Mesodermal cell (in vitro differentiated cells): ENCODE measurements around the gene CNOT1.

ENCODE experiments used
- H3K27ac ChIP-seq: 2 replicates; pipeline ENCODE4 v1.7.0; 2013; ENCODE audit warnings: mild to moderate bottlenecking, low read depth, low read length, moderate library complexity; ENCODE audit not compliant: severe bottlenecking
- H3K36me3 ChIP-seq: 2 replicates; pipeline ENCODE4 v1.7.1; 2013; ENCODE audit warnings: mild to moderate bottlenecking, low read length, moderate library complexity; ENCODE audit not compliant: control insufficient read depth, insufficient read depth
- H3K4me1 ChIP-seq: one replicate; pipeline ENCODE4 v1.7.1; 2013; ENCODE audit warnings: mild to moderate bottlenecking, low read length; ENCODE audit not compliant: insufficient read depth, control insufficient read depth, poor library complexity, severe bottlenecking
- H3K4me3 ChIP-seq: 2 replicates; pipeline ENCODE4 v1.7.0; 2013; ENCODE audit warnings: low read length, control low read depth, mild to moderate bottlenecking; ENCODE audit not compliant: insufficient read depth, poor library complexity, severe bottlenecking; ENCODE audit errors: extremely low read depth
- H3K9me3 ChIP-seq: 2 replicates; pipeline ENCODE4 v1.7.1; 2013; ENCODE audit warnings: mild to moderate bottlenecking, low read length, moderate library complexity; ENCODE audit not compliant: control insufficient read depth
- WGBS, 2 experiments: methylation state at CpG; one replicate each; pipeline ENCODE4 v1.1.5; 2013; ENCODE audit warnings: missing lambda C conversion rate in 2 of 2; ENCODE audit not compliant: insufficient coverage in 2 of 2; 5-methylcytosine and 5-hydroxymethylcytosine counted together

CNOT1 gene

DNA sequence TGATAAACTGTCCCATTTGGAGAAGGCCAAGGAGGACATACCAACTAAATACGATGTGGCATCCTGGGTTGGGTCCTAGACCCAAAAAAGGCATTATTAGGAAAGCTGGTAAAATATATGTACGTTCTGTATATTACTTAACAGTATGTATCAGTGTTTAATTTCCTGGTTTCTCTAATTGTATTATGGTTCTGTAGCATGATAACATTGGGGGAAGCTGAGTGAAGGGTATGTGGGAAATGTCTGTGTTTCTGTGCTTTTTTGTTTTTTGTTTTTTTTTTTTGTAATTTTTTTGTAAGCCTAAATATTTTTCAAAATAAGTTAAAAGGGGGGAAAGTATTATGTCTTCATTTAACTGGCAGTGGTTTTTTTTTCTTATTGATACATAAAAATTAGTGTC, 151.2 kb downstream of the CNOT1 start:
- H3K36me3 ChIP-seq, result no peaks in the 10 kb centered on the region
- no peaks in the 10 kb centered on the region for H3K9me3 ChIP-seq
- no peak overlapping the region for H3K27ac ChIP-seq
- no peak overlapping the region for H3K4me3 ChIP-seq
- peaks cover 5% of the 10 kb centered on the region for H3K4me1 ChIP-seq
- WGBS, 2 experiments, result 86 to 94% methylated on average over 1 to 2 of the region's 2 CpGs

- no peaks in the 10 kb centered on the region for H3K9me3 ChIP-seq
- H3K4me3 ChIP-seq, result no peak overlapping the region
- no CpG with 5 or more reads among the region's 1 CpG for WGBS, 2 experiments
- no peak overlapping the region for H3K27ac ChIP-seq
- H3K4me1 ChIP-seq, result peaks cover 3% of the 10 kb centered on the region
- H3K36me3 ChIP-seq, result no peaks in the 10 kb centered on the region
Observed at GRCh38 chr16:58476791-58477190, 152.8 kb downstream of the CNOT1 start.

GRCh38 chr16:58475091-58475619, 154.5 kb downstream of the CNOT1 start:
- Histone ChIP-seq H3K27ac (no peak overlapping the region), H3K9me3 (no peaks in the 10 kb centered on the region), H3K4me1 (no peaks in the 10 kb centered on the region), H3K36me3 (no peaks in the 10 kb centered on the region), H3K4me3 (no peak overlapping the region)
- WGBS, 2 experiments, result 76 to 80% methylated on average over 3 of the region's 4 CpGs

GRCh38 chr16:58474296-58474695, 155.3 kb downstream of the CNOT1 start:
- Histone ChIP-seq H3K4me1 (no peaks in the 10 kb centered on the region), H3K36me3 (no peaks in the 10 kb centered on the region), H3K4me3 (no peak overlapping the region), H3K27ac (no peak overlapping the region), H3K9me3 (no peaks in the 10 kb centered on the region)
- 76 to 96% methylated on average over 6 to 8 of the region's 10 CpGs for WGBS, 2 experiments

- H3K4me1 ChIP-seq, result no peaks in the 10 kb centered on the region
- no peak overlapping the region for H3K4me3 ChIP-seq
- 91 to 92% methylated on average over 3 of the region's 3 CpGs for WGBS, 2 experiments
- H3K9me3 ChIP-seq, result no peaks in the 10 kb centered on the region
- no peaks in the 10 kb centered on the region for H3K36me3 ChIP-seq
- H3K27ac ChIP-seq, result no peak overlapping the region
Observed at GRCh38 chr16:58472827-58473226, 156.8 kb downstream of the CNOT1 start.

GRCh38 chr16:58472266-58472665, 157.4 kb downstream of the CNOT1 start:
- 90 to 92% methylated on average over 9 of the region's 9 CpGs for WGBS, 2 experiments

GRCh38 chr16:58471209-58471975, 158.2 kb downstream of the CNOT1 start:
- WGBS, 2 experiments, result 69 to 84% methylated on average over 7 to 9 of the region's 10 CpGs
- Histone ChIP-seq H3K9me3 (no peaks in the 10 kb centered on the region), H3K4me1 (no peaks in the 10 kb centered on the region), H3K27ac (no peak overlapping the region), H3K4me3 (no peak overlapping the region), H3K36me3 (no peaks in the 10 kb centered on the region)

More at GRCh38 chr16:58472266-58472665, 157.4 kb downstream of the CNOT1 start:
- H3K27ac ChIP-seq, result no peak overlapping the region
- no peaks in the 10 kb centered on the region for H3K4me1 ChIP-seq
- H3K36me3 ChIP-seq, result no peaks in the 10 kb centered on the region
- H3K9me3 ChIP-seq, result no peaks in the 10 kb centered on the region
- no peak overlapping the region for H3K4me3 ChIP-seq
